ENCODE measurements around the gene PRRC2B. TPM values are rescaled to one million over a fixed set of nuclear protein-coding genes. Genes with fewer than 3 reads are reported as not detected.

PRRC2B gene
- total RNA-seq, 2 donors from 2014 or later = 127 to 131 TPM

DNA sequence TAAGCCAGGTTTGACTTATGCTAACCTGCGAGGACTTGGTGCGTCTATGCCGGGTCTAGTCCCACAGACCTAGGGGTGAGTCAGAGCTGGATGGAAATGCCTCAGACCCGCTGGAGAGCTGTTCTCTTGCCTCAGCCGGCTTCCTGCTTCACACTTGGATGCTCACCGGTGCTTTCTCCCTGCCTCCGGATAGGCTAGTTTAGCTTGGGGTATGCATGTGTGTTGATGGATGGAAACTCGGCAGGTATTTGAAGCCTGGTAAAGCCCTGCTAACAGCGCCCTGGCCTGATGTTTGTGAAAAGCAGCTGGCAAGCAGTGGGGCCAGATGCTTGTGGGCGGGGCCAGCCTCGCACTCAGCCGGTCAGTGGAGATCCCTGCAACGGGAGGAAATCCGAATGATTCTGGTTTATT, 29.3 kb downstream of the PRRC2B start:
- H3K4me3 ChIP-seq = no peak overlapping the region
- intact Hi-C loops (cut with DNase I) = no loop called here
- TF ChIP-seq, protein P1, sequence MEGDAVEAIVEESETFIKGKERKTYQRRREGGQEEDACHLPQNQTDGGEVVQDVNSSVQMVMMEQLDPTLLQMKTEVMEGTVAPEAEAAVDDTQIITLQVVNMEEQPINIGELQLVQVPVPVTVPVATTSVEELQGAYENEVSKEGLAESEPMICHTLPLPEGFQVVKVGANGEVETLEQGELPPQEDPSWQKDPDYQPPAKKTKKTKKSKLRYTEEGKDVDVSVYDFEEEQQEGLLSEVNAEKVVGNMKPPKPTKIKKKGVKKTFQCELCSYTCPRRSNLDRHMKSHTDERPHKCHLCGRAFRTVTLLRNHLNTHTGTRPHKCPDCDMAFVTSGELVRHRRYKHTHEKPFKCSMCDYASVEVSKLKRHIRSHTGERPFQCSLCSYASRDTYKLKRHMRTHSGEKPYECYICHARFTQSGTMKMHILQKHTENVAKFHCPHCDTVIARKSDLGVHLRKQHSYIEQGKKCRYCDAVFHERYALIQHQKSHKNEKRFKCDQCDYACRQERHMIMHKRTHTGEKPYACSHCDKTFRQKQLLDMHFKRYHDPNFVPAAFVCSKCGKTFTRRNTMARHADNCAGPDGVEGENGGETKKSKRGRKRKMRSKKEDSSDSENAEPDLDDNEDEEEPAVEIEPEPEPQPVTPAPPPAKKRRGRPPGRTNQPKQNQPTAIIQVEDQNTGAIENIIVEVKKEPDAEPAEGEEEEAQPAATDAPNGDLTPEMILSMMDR (IDR thresholded peaks at IDR 0.05) = no peak
- DNase-seq = peak; percentile 58
- H3K4me1 ChIP-seq = peaks cover 18% of the 10 kb centered on the region
- no peaks in the 10 kb centered on the region for H3K36me3 ChIP-seq
- peak overlapping the region; percentile 27 for H3K27ac ChIP-seq
- H3K27me3 ChIP-seq = no peaks in the 10 kb centered on the region
- peak overlapping the region in 1 of 2 donors; percentile 57 for H3K9ac ChIP-seq (ENCODE audit: low read depth in 2 of 2, low read length in 2 of 2)
- H3K9me3 ChIP-seq = no peaks in the 10 kb centered on the region

DNA sequence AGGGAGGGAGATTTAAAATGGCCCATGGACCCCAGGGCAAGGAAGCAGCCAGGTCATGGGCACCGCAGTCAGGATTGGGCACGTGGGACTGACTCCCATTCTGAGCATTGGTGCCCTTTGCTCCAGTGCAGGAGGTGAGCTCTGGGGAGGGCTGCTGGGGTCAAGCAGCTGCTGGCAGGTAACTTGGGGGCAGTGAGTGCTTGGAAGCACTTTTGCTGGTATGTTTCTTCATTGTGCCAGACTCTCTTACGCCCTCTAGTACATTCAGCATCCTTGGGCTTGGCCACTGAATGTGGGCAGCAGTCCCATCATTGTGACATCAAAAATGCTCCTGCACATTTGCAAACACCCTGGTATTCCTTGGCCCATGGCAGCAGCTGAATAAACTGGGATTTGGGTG, 32.7 kb downstream of the PRRC2B start:
- no peak for DNase-seq
- H3K4me3 ChIP-seq = no peak overlapping the region
- no peak overlapping the region for H3K9ac ChIP-seq (ENCODE audit: low read depth in 2 of 2, low read length in 2 of 2)
- TF ChIP-seq, protein P1 (IDR thresholded peaks at IDR 0.05) = no peak
- H3K36me3 ChIP-seq = no peaks in the 10 kb centered on the region
- H3K9me3 ChIP-seq = no peaks in the 10 kb centered on the region
- intact Hi-C loops (cut with DNase I) = no loop called here
- no peak overlapping the region for H3K27ac ChIP-seq
- H3K4me1 ChIP-seq = peaks cover 18% of the 10 kb centered on the region
- H3K27me3 ChIP-seq = no peaks in the 10 kb centered on the region

DNA sequence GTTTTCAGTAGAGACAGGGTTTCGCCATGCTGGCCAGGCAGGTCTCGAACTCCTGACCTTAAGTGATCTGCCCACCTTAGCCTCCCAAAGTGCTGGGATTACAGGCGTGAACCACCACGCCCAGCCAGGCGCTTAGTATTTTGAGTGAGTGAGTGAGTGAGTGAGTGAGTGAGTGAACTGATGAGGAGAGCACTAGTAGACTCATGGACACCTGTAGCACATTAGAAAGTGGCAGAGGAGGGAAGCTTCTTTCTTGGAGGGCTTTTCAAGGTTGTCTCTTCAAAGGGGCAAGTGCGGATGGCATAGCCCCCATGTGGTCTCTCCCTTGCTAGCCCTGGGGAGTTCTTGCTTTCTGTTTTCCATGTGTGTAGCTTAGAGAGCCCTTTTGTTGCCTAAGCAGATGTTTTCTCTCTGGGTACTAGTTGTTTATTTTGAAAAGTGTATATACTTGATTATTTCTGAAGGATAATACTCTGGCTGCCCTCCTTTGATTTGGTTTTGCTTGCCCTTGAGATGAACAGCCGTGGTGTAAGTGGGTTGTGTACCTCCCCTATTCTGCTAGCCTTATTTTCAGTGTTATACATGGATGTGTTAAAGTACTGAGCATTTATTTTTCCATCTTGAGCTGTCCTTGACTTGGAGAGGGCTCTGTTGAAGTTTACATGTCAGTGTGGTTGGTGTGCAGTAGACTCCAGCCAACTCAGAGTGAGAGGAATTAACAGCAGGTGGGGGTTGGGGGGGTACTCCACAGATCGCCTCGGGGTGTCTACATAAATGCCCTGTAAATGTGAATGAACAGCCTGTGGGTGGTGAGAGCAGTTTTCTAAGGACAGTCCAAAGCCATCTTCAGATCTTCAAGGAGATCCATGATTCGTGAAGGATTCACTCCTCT, 35.5 kb downstream of the PRRC2B start:
- intact Hi-C loops (cut with DNase I) = no loop called here
- Histone ChIP-seq H3K27ac (no peak overlapping the region), H3K36me3 (peaks cover 12% of the 10 kb centered on the region), H3K27me3 (no peaks in the 10 kb centered on the region), H3K4me1 (no peaks in the 10 kb centered on the region), H3K9ac (ENCODE audit: low read depth in 2 of 2, low read length in 2 of 2) (no peak overlapping the region), H3K4me3 (no peak overlapping the region), H3K9me3 (no peaks in the 10 kb centered on the region)
- TF ChIP-seq, protein P1 (IDR thresholded peaks at IDR 0.05) = no peak
- no peak for DNase-seq

DNA sequence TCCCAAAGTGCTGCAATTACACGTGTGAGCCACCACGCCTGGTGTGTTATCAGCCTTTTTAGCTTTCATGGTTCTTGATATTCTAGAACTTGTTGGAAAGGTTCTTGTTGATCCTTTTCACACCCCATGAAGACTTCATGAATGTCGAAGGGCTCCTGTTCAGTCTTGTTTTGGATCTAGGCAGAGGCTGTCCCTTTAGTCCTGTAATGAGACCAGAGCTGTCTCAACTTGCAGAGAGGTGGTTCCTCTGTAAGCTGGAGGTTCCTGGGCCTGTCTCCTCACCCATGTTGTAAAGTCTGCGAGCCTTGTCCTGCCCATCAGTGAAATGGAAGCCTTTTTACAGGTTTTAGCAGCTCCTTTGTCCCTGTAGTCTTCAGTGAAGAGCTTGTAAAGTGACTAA, 38.2 kb downstream of the PRRC2B start:
- Histone ChIP-seq H3K9ac (ENCODE audit: low read depth in 2 of 2, low read length in 2 of 2) (no peak overlapping the region), H3K4me1 (no peaks in the 10 kb centered on the region), H3K27ac (no peak overlapping the region), H3K27me3 (no peaks in the 10 kb centered on the region), H3K4me3 (no peak overlapping the region), H3K9me3 (no peaks in the 10 kb centered on the region), H3K36me3 (peaks cover 20% of the 10 kb centered on the region)
- TF ChIP-seq, protein P1 (IDR thresholded peaks at IDR 0.05) = no peak
- no peak for DNase-seq
- intact Hi-C loops (cut with DNase I) = no loop called here

DNA sequence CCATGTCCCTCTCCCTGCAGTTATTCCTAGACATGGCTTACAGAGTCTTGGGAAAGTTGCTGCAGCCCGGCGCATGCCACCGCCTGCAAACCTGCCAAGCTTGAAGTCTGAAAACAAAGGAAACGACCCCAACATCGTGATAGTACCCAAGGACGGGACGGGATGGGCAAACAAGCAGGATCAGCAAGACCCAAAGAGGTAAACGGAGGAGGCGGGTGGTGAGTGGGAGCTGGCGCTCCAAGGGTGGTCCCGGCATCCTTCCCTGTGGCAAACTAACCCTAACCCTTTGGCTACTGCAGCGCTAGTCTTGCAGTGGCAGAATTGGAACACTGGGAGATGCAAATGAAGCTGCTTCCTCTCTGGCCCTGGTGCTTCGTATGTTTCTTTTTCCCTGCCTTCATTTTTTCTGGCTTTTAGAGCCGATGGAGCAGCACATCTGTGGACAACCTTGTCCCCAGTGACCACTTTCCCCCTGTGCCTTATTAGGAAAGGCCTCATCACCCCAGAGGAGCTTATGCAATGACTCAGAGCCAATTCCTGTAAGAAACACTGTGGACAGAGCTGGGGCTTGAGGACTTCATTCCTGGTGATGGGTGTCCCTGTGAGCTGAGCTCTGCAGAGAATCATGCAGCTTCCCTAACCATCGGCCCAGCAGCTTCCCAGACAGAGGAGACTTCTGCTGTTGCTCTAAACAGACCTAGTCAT, 38.9 kb downstream of the PRRC2B start:
- intact Hi-C loops (cut with DNase I) = no loop called here
- H3K36me3 ChIP-seq = peaks cover 23% of the 10 kb centered on the region
- H3K9ac ChIP-seq (ENCODE audit: low read depth in 2 of 2, low read length in 2 of 2) = no peak overlapping the region
- H3K4me1 ChIP-seq = no peaks in the 10 kb centered on the region
- H3K4me3 ChIP-seq = no peak overlapping the region
- H3K27me3 ChIP-seq = no peaks in the 10 kb centered on the region
- no peak for DNase-seq
- TF ChIP-seq, protein P1 (IDR thresholded peaks at IDR 0.05) = no peak
- H3K27ac ChIP-seq = peak overlapping the region; percentile 7
- H3K9me3 ChIP-seq = no peaks in the 10 kb centered on the region
